HepG2 (cell line): ENCODE data around the gene GCHFR. TPM values are rescaled to one million over a fixed set of nuclear protein-coding genes. Genes with fewer than 3 reads are reported as not detected.

Source experiments
- BHLHE40 ChIP-seq: IDR thresholded peaks from 2 replicates; pipeline ENCODE4 v1.6.1; 2011; ENCODE audit warnings: low read length, improper control_type of control experiment
- HMGXB3 ChIP-seq: sonication (generic); formaldehyde crosslinking; IDR thresholded peaks from 2 replicates; pipeline ENCODE4 v1.4.0; 2020; ENCODE audit warnings: missing genetic modification reagents, borderline replicate concordance
- KLF15 ChIP-seq: sonication (generic); formaldehyde crosslinking; IDR thresholded peaks from 2 replicates; pipeline ENCODE4 v1.8.1; 2023; ENCODE audit warnings: borderline replicate concordance, mild to moderate bottlenecking, inconsistent platforms, missing genetic modification reagents, mixed read lengths
- MAZ ChIP-seq, 2 experiments: sonication (generic) in 1 of 2; formaldehyde crosslinking in 1 of 2; IDR thresholded peaks; 2 replicates each; pipeline versions ENCODE4 v1.5.0 to v1.6.1; 2012 to 2020; ENCODE audit warnings: low read depth in 2 of 2, mild to moderate bottlenecking in 2 of 2, borderline replicate concordance in 1 of 2, improper control_type of control experiment in 1 of 2, low read length in 1 of 2, missing genetic modification reagents in 1 of 2, moderate library complexity in 1 of 2
- MTA1 ChIP-seq: sonication (generic); formaldehyde crosslinking; IDR thresholded peaks from 2 replicates; pipeline ENCODE4 v1.4.0; 2020; ENCODE audit warnings: missing genetic modification reagents, mild to moderate bottlenecking, borderline replicate concordance
- RFXANK ChIP-seq: IDR thresholded peaks from 2 replicates; pipeline ENCODE4 v1.6.1; 2016
- SCMH1 ChIP-seq: sonication (generic); formaldehyde crosslinking; IDR thresholded peaks from 2 replicates; pipeline ENCODE4 v1.9.0; 2021; ENCODE audit warnings: missing genetic modification reagents, mild to moderate bottlenecking, borderline replicate concordance
- SMAD9 ChIP-seq: sonication (generic); formaldehyde crosslinking; IDR thresholded peaks from 2 replicates; pipeline ENCODE4 v1.5.1; 2020; ENCODE audit warnings: mild to moderate bottlenecking, missing genetic modification reagents
- TBX2 ChIP-seq: sonication (generic); formaldehyde crosslinking; IDR thresholded peaks from 2 replicates; pipeline ENCODE4 v1.5.0; 2020; ENCODE audit warnings: missing genetic modification reagents, mild to moderate bottlenecking, borderline replicate concordance
- TOPORS ChIP-seq: sonication (generic); formaldehyde crosslinking; IDR thresholded peaks from 2 replicates; pipeline ENCODE4 v1.8.0; 2023; ENCODE audit warnings: mild to moderate bottlenecking, missing genetic modification reagents
- WIZ ChIP-seq: sonication (generic); formaldehyde crosslinking; IDR thresholded peaks from 2 replicates; pipeline ENCODE4 v1.5.1; 2020; ENCODE audit warnings: mild to moderate bottlenecking, missing genetic modification reagents
- ZFP37 ChIP-seq: sonication (generic); formaldehyde crosslinking; IDR thresholded peaks from 2 replicates; pipeline ENCODE4 v1.4.0; 2020; ENCODE audit warnings: missing genetic modification reagents, borderline replicate concordance
- ZNF253 ChIP-seq: sonication (generic); formaldehyde crosslinking; IDR thresholded peaks from 2 replicates; pipeline ENCODE4 v1.8.0; 2022; ENCODE audit warnings: mild to moderate bottlenecking, missing genetic modification reagents, borderline replicate concordance
- ZNF382 ChIP-seq: sonication (generic); formaldehyde crosslinking; IDR thresholded peaks from 2 replicates; pipeline ENCODE4 v1.5.0; 2020; ENCODE audit warnings: missing genetic modification reagents, mild to moderate bottlenecking, borderline replicate concordance
- ZNF501 ChIP-seq: sonication (generic); formaldehyde crosslinking; IDR thresholded peaks from 2 replicates; pipeline ENCODE4 v1.5.1; 2020; ENCODE audit warnings: mild to moderate bottlenecking, moderate library complexity, missing genetic modification reagents
- ZNF530 ChIP-seq: sonication (generic); formaldehyde crosslinking; IDR thresholded peaks from 2 replicates; pipeline ENCODE4 v1.5.0; 2020; ENCODE audit warnings: low read depth, mild to moderate bottlenecking, missing genetic modification reagents
- ZNF550 ChIP-seq: sonication (generic); formaldehyde crosslinking; IDR thresholded peaks from 2 replicates; pipeline ENCODE4 v1.4.0; 2020; ENCODE audit warnings: mild to moderate bottlenecking, missing genetic modification reagents, borderline replicate concordance
- ZNF772 ChIP-seq: sonication (generic); formaldehyde crosslinking; IDR thresholded peaks from 2 replicates; pipeline ENCODE4 v1.5.0; 2020; ENCODE audit warnings: mild to moderate bottlenecking, missing genetic modification reagents
- polyA plus RNA-seq, 8 experiments: library from polyadenylated mRNA; depleted of rRNA in 3 of 8; stranded (reverse) in 7 of 8; unstranded in 1 of 8; fragments of >200 nt; fragmentation: Illumina TruSeq in 4 of 8; extraction: Trizol in 4 of 8; gene quantifications; 2 replicates each; pipeline versions ENCODE4 v1.2.1 to v1.2.3, GENCODE V29; 2011 to 2016; ENCODE audit warnings: low read depth in 4 of 8, missing spikeins in 1 of 8, mixed read lengths in 1 of 8; ENCODE audit not compliant: insufficient read depth in 1 of 8
- total RNA-seq, 5 experiments: library from RNA; depleted of rRNA; stranded (reverse); fragments of >200 nt; fragmentation: Illumina TruSeq; extraction: Trizol; gene quantifications; 2 replicates each; pipeline ENCODE4 v1.2.3, GENCODE V29; 2016; ENCODE audit warnings: low read depth in 1 of 5
- TF ChIP-seq, protein P1 (sequence below): sonication (generic); formaldehyde crosslinking; IDR thresholded peaks from 2 replicates; pipeline ENCODE4 v1.8.1; 2023; ENCODE audit warnings: mild to moderate bottlenecking, missing genetic modification reagents
- TF ChIP-seq, protein P2 (sequence below): sonication (generic); formaldehyde crosslinking; IDR thresholded peaks from 2 replicates; pipeline ENCODE4 v1.9.0; 2021; ENCODE audit warnings: missing genetic modification reagents, borderline replicate concordance

GCHFR gene
- total and polyA plus RNA-seq, 2 of the 13 experiments (the other 11 are each of a cell fraction or from before 2014, with no cell fraction given), result 51.5 to 92.4 TPM

DNA sequence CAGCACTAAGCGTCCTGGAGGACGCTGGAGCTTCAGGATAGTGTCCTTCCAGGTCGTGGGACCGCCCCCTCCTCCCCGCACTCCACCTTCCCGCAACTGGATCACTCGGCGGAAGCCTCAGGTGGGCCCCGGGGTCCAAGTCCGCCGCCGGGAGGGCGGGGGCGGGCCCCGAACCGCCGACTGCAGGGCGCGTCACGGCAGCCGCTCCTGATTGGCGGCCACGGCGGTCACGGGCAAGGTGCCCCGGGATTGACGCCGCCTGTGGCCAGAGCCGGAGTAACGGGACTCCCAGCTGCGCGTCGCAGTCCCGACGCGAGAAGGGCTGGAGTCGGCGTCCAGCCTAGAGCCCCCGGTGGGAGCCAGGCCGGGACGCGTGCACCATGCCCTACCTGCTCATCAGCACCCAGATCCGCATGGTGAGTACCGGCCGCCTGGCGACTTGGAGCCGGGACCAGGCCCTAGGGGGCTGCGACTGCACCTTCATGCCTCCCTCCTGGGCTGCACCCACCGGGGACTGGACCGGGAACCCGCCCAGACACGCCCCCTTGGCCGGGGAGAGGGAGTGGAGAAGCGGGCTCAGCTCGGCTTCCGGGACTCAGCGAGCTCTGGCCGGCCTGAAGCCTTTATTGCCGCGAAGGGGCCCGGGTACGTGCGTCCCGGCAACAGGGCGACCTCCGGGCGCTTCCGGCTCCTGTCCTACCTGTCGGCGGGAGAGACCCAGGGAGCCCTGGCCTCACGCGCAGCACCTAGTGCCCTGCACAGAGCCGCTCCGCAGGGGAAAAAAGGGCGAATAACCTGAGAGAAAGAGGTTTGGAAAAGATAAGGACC is at the start of gene GCHFR (continued):
- TF ChIP-seq SMAD9 (CRISPR knock-in tag), result 0 out of 2 replicates have a peak, but pooled peaks have one; percentile 50
- TF ChIP-seq, protein P1, sequence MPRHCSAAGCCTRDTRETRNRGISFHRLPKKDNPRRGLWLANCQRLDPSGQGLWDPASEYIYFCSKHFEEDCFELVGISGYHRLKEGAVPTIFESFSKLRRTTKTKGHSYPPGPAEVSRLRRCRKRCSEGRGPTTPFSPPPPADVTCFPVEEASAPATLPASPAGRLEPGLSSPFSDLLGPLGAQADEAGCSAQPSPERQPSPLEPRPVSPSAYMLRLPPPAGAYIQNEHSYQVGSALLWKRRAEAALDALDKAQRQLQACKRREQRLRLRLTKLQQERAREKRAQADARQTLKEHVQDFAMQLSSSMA (CRISPR knock-in tag), result peak; percentile 15; the same call in 1 of the 2 replicates
- TF ChIP-seq TBX2 (CRISPR knock-in tag), result peak; percentile 81
- peak; percentile 46; the same call in 1 of the 2 replicates for TF ChIP-seq MTA1 (CRISPR knock-in tag)
- TF ChIP-seq ZNF501 (CRISPR knock-in tag), result peak; percentile 70
- no peak for TF ChIP-seq SCMH1 (CRISPR knock-in tag)
- TF ChIP-seq ZNF382 (CRISPR knock-in tag), result no peak
- TF ChIP-seq ZNF772 (CRISPR knock-in tag), result peak; percentile 85; the same call in 1 of the 2 replicates
- TF ChIP-seq ZNF253 (CRISPR knock-in tag), result peak; percentile 60
- peak; percentile 18; the same call in 1 of the 2 replicates for TF ChIP-seq ZNF530 (CRISPR knock-in tag)
- TF ChIP-seq RFXANK (CRISPR knock-in tag), result peak; percentile 73; the same call in 1 of the 2 replicates
- TF ChIP-seq, protein P2, sequence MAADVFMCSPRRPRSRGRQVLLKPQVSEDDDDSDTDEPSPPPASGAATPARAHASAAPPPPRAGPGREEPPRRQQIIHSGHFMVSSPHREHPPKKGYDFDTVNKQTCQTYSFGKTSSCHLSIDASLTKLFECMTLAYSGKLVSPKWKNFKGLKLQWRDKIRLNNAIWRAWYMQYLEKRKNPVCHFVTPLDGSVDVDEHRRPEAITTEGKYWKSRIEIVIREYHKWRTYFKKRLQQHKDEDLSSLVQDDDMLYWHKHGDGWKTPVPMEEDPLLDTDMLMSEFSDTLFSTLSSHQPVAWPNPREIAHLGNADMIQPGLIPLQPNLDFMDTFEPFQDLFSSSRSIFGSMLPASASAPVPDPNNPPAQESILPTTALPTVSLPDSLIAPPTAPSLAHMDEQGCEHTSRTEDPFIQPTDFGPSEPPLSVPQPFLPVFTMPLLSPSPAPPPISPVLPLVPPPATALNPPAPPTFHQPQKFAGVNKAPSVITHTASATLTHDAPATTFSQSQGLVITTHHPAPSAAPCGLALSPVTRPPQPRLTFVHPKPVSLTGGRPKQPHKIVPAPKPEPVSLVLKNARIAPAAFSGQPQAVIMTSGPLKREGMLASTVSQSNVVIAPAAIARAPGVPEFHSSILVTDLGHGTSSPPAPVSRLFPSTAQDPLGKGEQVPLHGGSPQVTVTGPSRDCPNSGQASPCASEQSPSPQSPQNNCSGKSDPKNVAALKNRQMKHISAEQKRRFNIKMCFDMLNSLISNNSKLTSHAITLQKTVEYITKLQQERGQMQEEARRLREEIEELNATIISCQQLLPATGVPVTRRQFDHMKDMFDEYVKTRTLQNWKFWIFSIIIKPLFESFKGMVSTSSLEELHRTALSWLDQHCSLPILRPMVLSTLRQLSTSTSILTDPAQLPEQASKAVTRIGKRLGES, result no peak
- TF ChIP-seq ZNF550 (CRISPR knock-in tag), result 0 out of 2 replicates have a peak, but pooled peaks have one; percentile 34
- peak; percentile 16; the same call in 1 of the 2 replicates for TF ChIP-seq ZFP37 (CRISPR knock-in tag)
- peak; percentile 47 for TF ChIP-seq TOPORS (CRISPR knock-in tag)
- TF ChIP-seq BHLHE40, result peak; percentile 80
- TF ChIP-seq HMGXB3, result 0 out of 2 replicates have a peak, but pooled peaks have one; percentile 47
- TF ChIP-seq MAZ (IDR thresholded peaks at IDR 0.05; ENCODE audit: borderline replicate concordance, low read depth, low read length), result peak; percentile 60; the same call in 1 of the 2 replicates
- peak; percentile 89 for TF ChIP-seq MAZ (CRISPR knock-in tag; IDR thresholded peaks at IDR 0.05; ENCODE audit: low read depth)
- no peak for TF ChIP-seq KLF15 (CRISPR knock-in tag)
- no peak; the same call in 1 of the 2 replicates for TF ChIP-seq WIZ (CRISPR knock-in tag)
